SK-N-SH (cell line): ENCODE results near the gene MFN1.

Experiments used
- CHD2 ChIP-seq: fragments of 150-350 bp; IDR thresholded peaks from 2 replicates; pipeline ENCODE4 v1.6.1; 2018; ENCODE audit warnings: low read length; ENCODE audit not compliant: partially characterized antibody
- EP300 ChIP-seq, 2 experiments: IDR thresholded peaks; 2 replicates each; pipeline versions ENCODE4 v1.4.0 to v1.6.1; 2012; ENCODE audit warnings: borderline replicate concordance in 1 of 2, low read depth in 1 of 2, low read length in 1 of 2
- MAX ChIP-seq: IDR thresholded peaks from 2 replicates; pipeline ENCODE4 v1.4.0; 2012; ENCODE audit warnings: low read depth
- PBX3 ChIP-seq: IDR thresholded peaks from 2 replicates; pipeline ENCODE4; 2012
- POLR2AphosphoS5 ChIP-seq: IDR thresholded peaks from 2 replicates; pipeline ENCODE4 v1.6.1; 2012; ENCODE audit warnings: low read depth, low read length
- RXRA ChIP-seq: IDR thresholded peaks from 2 replicates; pipeline ENCODE4 v1.4.0; 2012; ENCODE audit warnings: low read depth, mild to moderate bottlenecking, borderline replicate concordance
- SMC3 ChIP-seq: IDR thresholded peaks from 2 replicates; pipeline ENCODE4 v1.6.1; 2012; ENCODE audit warnings: low read depth, low read length, improper control_type of control experiment
- YY1 ChIP-seq: IDR thresholded peaks from 2 replicates; pipeline ENCODE4 v1.4.0; 2012; ENCODE audit warnings: low read depth, mild to moderate bottlenecking
- TF ChIP-seq, protein P1 (sequence below): fragments of 200-600 bp; sonication (generic); IDR thresholded peaks from 2 replicates; pipeline ENCODE4 v1.6.1; 2017; ENCODE audit warnings: antibody characterized with exemption, mild to moderate bottlenecking, moderate library complexity
- TF ChIP-seq, protein P2 (sequence below): IDR thresholded peaks from 2 replicates; pipeline ENCODE4 v1.6.1; 2012; ENCODE audit warnings: mild to moderate bottlenecking, low read depth, low read length, moderate library complexity

- TF ChIP-seq YY1, result no peak
- TF ChIP-seq MAX, result no peak
- no peak for TF ChIP-seq SMC3
- TF ChIP-seq CHD2, result no peak
- TF ChIP-seq EP300 (IDR thresholded peaks at IDR 0.05; ENCODE audit: borderline replicate concordance in 1 of 2, low read depth in 1 of 2, low read length in 1 of 2), result 0 out of 4 replicates have a peak, but pooled peaks of 1 of the 2 experiments have one; percentile 21
- TF ChIP-seq, protein P1, sequence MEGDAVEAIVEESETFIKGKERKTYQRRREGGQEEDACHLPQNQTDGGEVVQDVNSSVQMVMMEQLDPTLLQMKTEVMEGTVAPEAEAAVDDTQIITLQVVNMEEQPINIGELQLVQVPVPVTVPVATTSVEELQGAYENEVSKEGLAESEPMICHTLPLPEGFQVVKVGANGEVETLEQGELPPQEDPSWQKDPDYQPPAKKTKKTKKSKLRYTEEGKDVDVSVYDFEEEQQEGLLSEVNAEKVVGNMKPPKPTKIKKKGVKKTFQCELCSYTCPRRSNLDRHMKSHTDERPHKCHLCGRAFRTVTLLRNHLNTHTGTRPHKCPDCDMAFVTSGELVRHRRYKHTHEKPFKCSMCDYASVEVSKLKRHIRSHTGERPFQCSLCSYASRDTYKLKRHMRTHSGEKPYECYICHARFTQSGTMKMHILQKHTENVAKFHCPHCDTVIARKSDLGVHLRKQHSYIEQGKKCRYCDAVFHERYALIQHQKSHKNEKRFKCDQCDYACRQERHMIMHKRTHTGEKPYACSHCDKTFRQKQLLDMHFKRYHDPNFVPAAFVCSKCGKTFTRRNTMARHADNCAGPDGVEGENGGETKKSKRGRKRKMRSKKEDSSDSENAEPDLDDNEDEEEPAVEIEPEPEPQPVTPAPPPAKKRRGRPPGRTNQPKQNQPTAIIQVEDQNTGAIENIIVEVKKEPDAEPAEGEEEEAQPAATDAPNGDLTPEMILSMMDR, result no peak
- 0 out of 2 replicates have a peak, but pooled peaks have one; percentile 22 for TF ChIP-seq POLR2AphosphoS5
- TF ChIP-seq, protein P2, sequence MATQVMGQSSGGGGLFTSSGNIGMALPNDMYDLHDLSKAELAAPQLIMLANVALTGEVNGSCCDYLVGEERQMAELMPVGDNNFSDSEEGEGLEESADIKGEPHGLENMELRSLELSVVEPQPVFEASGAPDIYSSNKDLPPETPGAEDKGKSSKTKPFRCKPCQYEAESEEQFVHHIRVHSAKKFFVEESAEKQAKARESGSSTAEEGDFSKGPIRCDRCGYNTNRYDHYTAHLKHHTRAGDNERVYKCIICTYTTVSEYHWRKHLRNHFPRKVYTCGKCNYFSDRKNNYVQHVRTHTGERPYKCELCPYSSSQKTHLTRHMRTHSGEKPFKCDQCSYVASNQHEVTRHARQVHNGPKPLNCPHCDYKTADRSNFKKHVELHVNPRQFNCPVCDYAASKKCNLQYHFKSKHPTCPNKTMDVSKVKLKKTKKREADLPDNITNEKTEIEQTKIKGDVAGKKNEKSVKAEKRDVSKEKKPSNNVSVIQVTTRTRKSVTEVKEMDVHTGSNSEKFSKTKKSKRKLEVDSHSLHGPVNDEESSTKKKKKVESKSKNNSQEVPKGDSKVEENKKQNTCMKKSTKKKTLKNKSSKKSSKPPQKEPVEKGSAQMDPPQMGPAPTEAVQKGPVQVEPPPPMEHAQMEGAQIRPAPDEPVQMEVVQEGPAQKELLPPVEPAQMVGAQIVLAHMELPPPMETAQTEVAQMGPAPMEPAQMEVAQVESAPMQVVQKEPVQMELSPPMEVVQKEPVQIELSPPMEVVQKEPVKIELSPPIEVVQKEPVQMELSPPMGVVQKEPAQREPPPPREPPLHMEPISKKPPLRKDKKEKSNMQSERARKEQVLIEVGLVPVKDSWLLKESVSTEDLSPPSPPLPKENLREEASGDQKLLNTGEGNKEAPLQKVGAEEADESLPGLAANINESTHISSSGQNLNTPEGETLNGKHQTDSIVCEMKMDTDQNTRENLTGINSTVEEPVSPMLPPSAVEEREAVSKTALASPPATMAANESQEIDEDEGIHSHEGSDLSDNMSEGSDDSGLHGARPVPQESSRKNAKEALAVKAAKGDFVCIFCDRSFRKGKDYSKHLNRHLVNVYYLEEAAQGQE, result no peak
- peak; percentile 35 for TF ChIP-seq PBX3
- no peak for TF ChIP-seq RXRA
Observed at GRCh38 chr3:179416681-179417080, 69.2 kb downstream of the MFN1 start.
